Stimulated activated CD8-positive, alpha-beta memory T cell treated with anti-CD3 and anti-CD28 coated beads, Interleukin-15, amount 100 ng/mL, for 48 hours (primary cell): ENCODE measurements around the gene ADAP2.
A peak's percentile ranks its signal among the peaks of the same experiment; 100 is the strongest.
"Not testable (repeated sequence)": the region's sequence is repeated elsewhere in the genome, so short reads cannot be mapped to it uniquely, and the experiment has no call there.

Source experiments
- DNase-seq, 2 donors: peaks; one replicate each; pipeline ENCODE4 v3.0.0-alpha.2; 2020; ENCODE audit warnings: low read depth in 2 of 2

The ADAP2 gene, protein sequence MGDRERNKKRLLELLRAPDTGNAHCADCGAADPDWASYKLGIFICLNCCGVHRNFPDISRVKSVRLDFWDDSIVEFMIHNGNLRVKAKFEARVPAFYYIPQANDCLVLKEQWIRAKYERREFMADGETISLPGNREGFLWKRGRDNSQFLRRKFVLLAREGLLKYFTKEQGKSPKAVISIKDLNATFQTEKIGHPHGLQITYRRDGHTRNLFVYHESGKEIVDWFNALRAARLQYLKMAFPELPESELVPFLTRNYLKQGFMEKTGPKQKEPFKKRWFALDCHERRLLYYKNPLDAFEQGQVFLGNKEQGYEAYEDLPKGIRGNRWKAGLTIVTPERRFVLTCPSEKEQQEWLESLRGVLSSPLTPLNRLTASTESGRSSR

DNA sequence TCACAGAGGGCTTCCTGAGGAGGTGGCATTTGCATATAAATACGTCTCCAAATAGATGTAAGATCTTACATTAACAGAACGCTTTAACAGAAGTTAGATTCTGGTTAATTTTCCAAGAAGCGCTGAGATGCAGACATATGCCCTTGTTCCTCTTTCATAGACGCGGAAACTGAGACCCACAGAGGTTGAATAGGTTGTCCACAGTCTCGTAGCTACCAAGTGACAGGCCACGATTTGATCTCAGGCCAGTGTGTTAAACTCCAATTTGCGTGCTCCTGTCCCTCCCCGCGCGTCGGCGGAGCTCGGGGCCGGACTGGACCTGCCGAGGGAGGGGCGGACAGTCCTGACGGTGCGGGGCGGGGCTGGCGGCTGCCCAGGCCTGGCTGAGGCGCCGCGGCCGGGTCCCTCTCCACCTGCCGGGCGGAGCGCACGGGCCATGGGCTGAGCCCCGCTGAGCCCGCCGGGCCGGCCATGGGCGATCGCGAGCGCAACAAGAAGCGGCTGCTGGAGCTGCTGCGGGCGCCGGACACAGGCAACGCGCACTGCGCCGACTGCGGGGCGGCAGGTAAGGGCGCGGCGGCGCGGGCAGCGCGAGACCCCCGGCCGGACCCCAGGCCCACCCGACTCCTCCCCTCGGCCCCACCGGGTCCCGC is at the start of gene ADAP2:
Gene ADAP2 (plus strand): TSS at position 402 of the 653 bp plus-strand sequence. CDS start 70 bp downstream, at position 472.
- DNase-seq, result no peak

- no peak for DNase-seq
These were observed 35.6 kb upstream of the ADAP2 start for GRCh38 chr17:30886187-30886586.

GRCh38 chr17:30894236-30894635 is 27.5 kb upstream of the ADAP2 start:
- no peak for DNase-seq

GRCh38 chr17:30897311-30897710 is 24.4 kb upstream of the ADAP2 start:
- DNase-seq, result no peak

DNA sequence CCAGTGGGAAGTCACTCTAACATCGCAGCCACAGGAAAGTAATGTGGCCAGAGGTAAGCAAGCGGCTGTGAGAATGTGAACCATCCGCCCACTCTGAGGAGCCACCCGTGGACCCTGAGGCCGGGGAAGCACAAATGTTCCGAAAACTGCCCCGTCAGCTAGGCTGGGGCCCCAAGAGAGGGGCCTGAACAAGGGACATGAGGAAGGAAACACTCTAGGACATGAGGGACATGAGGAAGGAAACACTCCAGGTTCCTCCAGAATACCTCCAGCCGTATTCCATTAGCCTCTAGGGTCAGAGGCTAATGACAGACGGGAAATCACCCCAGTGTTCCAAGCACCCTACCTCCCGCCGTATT is 16.0 kb upstream of the ADAP2 start:
- DNase-seq, result no peak

GRCh38 chr17:30906101-30906911 is 15.4 kb upstream of the ADAP2 start, which contains the start of gene TEFM:
TSS of gene TEFM (minus strand) at chr17:30906238. CDS start at chr17:30906198, 40 bp downstream.
- DNase-seq, result peak; percentile 83 to 84

DNA sequence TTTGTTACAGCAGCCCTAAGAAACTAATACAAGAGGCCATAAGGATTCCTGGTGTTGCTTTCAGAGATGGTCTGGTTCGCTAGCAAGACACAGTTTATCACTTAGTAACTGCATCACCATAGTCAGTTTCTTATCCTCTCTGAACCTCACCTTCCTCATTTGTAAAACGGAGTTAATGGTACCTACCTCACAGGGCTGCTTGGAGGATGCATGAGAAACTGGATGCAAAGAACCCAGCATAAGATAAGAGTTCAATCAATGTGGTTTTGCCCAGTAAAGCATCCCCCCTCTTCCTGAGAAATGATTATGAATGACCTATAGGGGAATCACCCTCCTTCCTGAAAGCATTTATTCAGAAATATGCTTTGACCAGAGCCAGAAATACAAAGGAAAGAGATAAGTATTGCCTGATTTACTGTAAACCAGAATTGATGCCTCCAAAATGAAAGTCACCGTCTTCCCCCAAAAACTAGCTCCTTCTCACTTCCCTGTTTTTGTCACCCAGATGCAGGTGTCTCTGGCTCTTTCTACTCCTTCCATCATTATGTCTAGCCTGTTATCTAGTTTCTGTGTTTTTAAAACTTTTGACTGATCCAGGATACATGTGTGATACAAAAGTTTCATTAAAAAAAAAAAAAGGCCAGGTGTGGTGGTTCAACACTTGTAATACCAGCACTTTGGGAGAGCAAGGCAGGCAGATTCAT is 12.9 kb upstream of the ADAP2 start:
- DNase-seq, result no peak

DNA sequence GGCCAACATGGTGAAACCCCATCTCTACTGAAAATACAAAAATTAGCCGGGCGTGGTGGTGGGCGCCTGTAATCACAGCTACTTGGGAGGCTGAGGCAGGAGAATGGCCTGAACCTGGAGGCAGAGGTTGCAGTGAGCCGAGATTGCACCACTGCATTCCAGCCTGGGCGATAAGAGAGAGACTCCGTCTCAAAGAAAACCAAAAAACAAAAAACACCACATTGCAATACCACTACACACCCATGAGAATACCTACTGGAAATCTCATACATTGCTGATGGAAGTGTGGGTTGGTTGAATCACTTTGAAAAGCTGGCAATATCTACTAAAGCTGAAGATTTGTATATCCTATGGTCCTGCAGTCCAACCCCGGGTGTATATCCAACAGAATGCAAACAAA is 11.6 kb upstream of the ADAP2 start:
- not testable (repeated sequence) for DNase-seq

GRCh38 chr17:30913955-30914354 is 7.8 kb upstream of the ADAP2 start:
- no peak for DNase-seq

DNA sequence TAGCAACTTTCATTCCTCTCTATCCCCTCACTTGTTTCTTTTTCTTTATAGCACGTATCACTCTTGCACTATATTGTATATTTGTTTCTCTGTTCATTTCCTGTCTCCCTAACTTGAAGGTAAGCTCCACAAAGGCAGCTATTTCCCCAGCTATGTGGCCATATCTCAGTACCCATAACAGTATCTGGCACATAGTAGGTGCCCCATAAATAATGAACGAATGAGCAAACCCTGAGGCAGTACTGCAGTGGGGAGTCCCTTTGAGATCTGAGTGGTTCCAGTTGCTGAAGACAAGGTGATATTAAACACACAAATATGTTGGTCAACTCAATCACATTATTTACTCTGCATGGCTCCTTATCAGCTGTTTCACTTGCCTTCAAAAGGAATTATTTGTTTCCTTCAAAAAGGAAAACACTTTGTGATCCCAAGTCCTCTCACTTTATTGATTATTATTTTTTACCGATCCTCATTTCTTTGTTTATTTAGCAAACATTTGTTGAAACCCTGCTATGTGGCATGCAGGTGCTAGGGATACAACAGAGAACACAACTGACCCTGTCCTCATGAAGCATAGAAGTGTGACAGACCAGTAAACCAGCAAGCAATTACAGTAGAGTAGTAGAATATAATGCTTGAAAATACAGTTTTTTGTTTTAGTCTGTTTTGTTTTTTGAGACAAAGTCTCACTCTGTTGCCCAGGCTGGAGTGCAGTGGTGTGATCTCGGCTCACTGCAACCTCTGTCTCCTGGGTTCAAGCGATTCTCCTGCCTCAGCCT is 5.7 kb upstream of the ADAP2 start:
- no peak for DNase-seq

- no peak for DNase-seq
These were observed 4.7 kb upstream of the ADAP2 start for GRCh38 chr17:30917050-30917449.

GRCh38 chr17:30920282-30920681 is 1.5 kb upstream of the ADAP2 start:
- no peak for DNase-seq

DNA sequence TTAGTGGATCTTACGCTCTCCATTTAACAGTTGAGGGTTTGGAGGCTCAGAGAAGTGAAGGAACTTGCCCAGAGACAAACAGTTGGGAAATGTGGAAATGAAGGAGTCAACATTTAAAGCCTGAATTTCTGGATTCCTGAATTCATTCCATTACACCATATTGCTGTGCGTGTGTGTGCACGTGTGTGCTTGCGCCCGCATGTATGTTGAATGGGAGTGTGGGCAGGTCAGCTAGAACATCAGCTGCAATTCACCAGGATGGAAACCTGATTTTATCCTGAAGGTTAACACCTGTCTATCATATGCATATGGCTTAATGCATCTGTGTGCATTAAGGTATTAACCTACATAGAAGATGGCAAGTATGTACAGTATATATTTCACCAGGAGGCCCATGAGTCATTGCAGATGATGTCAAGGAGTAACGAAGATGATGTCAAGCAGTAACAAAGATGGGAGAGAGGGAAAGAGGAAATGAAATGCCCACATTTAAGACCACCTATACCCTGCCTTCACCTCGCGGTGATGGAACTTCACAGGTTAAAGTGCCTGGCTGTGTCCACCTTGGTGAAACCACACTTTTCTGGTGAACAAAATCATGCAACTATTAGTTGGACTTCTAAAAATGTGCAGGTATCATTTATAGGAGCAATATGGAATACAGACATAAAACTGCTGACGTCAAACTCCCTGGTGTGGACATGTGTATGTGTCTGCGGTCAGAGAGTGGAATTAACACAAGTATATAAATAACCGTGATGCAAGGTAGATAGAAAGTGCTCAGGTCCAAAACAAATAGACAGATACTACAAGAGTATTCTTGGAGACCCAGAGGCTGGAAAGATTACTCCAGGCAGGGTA is 832 bp upstream of the ADAP2 start:
- no peak for DNase-seq

DNA sequence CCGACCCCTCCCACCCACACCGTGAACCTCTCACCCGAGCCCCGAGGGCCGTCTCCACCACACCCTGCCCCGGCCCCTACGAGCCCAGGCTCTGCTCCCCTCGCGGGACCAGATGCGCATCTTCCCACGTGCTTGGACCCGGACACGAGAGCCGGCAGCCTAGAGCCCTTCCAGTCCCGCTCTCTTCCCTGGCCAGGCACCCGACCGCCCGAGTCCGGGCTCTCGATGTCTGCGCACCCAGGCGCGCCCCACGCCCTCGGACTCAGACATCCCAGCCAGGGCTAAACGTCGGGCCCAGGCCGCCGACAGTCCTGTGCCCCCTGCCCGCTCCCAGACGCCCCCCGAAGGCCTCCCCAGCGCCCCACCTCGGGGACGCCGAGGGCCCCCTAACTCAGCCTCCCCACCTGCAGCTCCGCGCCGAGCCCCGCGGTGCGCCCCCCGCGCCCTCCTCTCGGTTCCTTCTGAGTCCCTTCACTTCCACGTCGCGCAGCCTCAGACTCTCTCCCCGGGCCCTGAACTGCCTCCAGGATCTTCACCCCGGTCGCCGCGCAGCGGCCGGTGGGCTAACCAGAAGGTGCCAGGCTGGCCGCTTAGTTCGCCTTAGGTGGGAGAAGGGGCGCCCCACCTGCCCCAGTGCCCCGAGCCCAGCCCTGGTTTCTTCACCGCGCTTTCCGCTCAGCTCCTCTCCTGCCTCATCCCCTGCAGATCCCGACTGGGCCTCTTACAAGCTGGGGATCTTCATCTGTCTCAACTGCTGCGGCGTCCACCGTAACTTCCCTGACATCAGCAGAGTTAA is 688 bp downstream of the ADAP2 start:
- DNase-seq, result no peak

GRCh38 chr17:30924341-30924740 is 2.6 kb downstream of the ADAP2 start:
- no peak for DNase-seq

DNA sequence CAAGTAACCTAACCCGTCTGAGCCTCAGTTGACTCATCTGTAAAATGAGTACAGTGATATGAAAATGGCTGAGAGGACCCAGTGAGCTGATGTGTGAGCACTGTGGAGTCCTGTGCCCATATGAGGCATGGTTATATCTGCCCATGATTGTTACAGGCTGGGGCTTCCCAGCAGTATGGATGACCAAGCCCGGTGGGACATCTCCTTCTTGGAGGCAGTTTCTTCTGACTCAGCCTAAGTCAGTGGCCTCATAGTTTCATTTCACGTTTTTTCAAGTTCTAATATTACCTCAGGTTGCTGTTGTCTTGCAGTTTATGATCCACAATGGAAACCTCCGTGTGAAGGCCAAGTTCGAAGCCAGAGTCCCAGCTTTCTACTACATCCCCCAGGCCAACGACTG is 4.8 kb downstream of the ADAP2 start:
- DNase-seq, result no peak

DNA sequence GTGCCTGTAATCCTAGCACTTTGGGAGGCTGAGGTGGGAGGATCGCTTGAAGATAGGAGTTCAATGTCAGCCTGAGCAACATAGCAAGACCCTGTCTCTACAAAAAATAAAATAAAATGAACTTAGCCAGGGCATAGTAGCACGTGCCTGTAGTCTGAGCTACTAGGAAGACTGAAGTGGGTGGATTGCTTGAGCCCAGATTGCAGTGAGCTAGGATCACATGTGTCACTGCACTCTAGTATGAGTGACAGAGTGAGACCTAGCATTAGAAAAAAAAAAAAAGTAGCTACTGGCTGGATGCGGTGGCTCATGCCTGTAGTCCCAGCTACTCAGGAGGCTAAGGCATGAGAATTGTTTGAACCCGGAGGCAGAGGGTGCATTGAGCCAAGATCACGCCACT is 6.0 kb downstream of the ADAP2 start:
- no peak for DNase-seq

GRCh38 chr17:30928584-30928983 is 6.8 kb downstream of the ADAP2 start:
- no peak for DNase-seq

GRCh38 chr17:30929081-30929633 is 7.4 kb downstream of the ADAP2 start:
- no peak for DNase-seq
